RCC 7860 (cell line): ENCODE measurements around the gene PCSK1.
"Not testable (repeated sequence)": the region's sequence is repeated elsewhere in the genome, so short reads cannot be mapped to it uniquely, and the experiment has no call there.

Experiments
- DNase-seq: peaks from one replicate; pipeline ENCODE4 v3.0.0-alpha.2; 2015; ENCODE audit warnings: low spot score
- FAIRE-seq: peaks from 2 replicates; lab custom pipeline; 2012; peaks lifted over from hg19 to GRCh38; lab: Jason Lieb, UNC

Gene PCSK1

DNA sequence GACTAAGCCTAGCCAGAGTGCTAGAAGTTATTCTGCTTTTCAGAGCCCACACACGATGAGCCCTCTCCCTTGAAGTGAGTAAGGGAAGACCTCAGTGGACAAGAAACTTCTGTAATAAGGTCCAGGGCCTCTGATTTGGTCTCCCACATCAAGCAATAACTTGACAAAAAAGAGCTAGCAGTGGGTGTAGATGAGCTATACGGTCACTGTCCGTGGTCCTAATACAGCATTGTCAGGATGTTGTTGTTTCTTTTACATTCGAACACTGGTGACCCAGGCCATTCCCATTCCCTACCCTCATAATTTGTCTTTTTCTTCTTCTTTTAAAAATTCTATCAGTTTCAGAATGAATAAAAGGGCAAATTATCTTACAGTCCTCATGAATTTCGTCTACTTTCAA is 5.2 kb downstream of the PCSK1 start:
- FAIRE-seq: no peak
- no peak for DNase-seq

GRCh38 chr5:96426831-96427230 is 6.2 kb downstream of the PCSK1 start:
- DNase-seq: no peak
- no peak for FAIRE-seq

GRCh38 chr5:96425443-96425842 is 7.6 kb downstream of the PCSK1 start:
- DNase-seq: no peak

DNA sequence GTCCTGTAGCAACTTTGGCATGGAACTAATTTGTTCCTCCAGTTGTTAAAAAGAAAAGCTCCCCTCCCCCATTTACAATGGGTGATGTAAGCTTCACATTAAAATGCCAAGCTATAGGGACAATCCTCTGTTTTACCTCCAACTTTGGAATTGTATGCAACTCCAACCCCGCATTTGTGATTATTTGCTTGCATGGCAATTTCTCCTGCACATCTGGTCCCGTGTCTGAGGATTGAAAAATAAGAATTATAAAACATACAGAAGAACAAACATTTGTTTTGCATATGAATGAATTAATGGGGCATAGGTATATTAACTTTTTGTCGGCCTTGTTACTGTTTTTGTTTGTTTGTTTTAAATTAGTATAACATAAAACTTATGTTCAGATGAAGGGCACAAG is 17.2 kb downstream of the PCSK1 start:
- no peak for DNase-seq
- no peak for FAIRE-seq

More at GRCh38 chr5:96425443-96425842, 7.6 kb downstream of the PCSK1 start:
- FAIRE-seq: no peak

- DNase-seq: no peak
- no peak for FAIRE-seq
Observed at GRCh38 chr5:96412868-96413449, 20.1 kb downstream of the PCSK1 start.

DNA sequence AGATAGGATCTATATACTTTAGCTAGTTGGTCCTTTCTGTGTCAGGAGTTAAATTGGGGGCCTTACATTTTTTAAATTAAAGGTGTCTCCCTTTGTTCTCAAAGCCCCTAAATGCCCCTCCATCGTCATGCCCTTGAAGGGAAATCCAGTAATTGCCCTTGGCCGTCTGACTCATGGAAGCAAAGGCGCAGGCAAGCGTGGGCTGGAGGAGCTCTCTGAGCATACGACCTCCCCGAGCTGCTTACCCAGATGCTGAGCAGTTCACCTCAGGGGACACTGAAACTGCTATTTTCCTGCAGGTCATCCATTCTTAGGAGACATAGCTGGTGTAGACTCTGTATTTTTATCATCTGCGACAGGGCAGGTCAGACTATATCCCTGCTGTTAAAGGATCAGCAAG is 23.0 kb downstream of the PCSK1 start:
- DNase-seq (no peak), FAIRE-seq (no peak)

- no peak for DNase-seq
- no peak for FAIRE-seq
Observed at GRCh38 chr5:96408841-96409538, 24.1 kb downstream of the PCSK1 start.

DNA sequence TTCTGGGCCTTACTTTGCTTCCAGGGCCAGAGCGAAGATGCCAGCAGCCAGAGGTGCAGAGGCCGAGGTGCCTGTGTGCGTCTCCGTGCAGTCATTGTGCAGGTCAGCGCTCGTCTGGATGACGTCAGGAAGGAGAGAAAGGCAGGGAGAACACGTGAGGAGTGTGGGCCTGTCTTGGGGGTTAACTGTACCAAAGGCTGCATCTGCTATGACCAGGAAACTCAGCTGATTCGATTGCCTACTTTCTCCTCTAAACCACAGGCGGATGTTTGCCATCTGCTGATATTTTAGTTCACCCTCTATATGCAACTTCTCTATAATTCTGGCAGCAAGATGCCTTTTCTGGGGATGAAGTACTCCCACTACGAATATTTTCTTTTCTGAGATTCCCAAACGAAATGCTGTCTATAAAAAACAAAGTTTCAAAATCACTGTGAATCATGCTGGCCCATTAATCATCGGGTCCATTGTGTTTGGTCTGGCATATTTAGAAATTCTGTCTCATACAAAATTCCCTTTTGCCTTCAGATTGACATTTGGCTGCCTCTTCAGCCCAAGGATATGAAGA is 24.8 kb downstream of the PCSK1 start:
- FAIRE-seq (no peak), DNase-seq (no peak)

- DNase-seq (no peak), FAIRE-seq (no peak)
Observed at GRCh38 chr5:96407436-96407835, 25.6 kb downstream of the PCSK1 start.

DNA sequence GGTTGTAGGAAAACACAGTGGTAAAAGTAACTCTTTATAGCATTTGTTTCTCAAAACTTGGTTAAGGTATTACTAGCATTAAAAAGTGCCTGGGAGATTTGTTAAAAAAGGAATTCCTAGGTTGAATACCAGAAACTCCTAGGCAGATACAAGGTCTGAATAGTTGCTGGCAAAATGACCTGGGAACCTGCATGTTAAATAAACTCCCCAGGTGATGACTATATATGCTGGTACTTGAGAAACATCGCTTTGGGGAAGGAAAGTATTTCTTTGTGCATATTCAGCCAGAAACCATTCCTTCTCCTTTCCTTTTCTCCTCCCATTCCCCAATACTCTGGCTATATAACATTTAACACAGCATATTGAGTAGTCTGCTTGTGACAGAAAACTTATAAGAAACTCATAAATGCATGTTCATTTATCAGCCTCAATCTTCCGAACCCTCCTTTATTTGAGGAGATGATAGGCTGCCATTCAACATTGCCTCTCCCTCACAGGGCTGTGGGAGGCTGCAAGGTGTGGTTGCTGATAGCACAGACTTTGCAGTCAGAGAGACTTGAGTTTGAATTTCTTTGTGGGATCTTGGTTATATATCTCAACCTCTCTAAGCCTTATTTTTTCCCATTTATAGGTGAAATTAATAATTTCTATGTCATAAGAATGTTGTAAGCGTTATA is 28.7 kb downstream of the PCSK1 start:
- FAIRE-seq: no peak
- DNase-seq: no peak

DNA sequence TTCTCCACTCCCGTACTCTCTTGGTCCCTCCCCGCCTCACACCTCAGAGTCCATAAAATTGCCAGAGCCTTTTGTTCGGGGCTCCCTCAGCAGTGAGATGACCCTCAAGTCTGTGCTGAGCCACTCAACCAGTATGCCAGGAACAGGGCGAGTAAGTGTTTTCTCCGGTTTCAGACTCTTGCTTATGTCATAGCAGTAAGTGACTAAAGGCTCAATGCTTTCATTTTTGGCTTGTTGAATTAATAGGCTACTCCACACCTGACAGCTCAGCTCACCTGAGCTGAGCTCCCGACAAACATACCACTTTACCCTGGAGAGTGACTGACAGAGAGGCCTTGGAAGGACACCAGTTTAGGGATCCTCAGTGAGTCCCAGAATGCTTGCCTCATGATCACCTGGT is 30.5 kb downstream of the PCSK1 start:
- FAIRE-seq (no peak), DNase-seq (no peak)

GRCh38 chr5:96396878-96397277 is 36.2 kb downstream of the PCSK1 start:
- FAIRE-seq (no peak), DNase-seq (no peak)

- not testable (repeated sequence) for DNase-seq, FAIRE-seq
Observed at GRCh38 chr5:96395295-96395694, 37.8 kb downstream of the PCSK1 start.

GRCh38 chr5:96391921-96392320 is 41.1 kb downstream of the PCSK1 start:
- FAIRE-seq (no peak), DNase-seq (no peak)

- FAIRE-seq (no peak), DNase-seq (no peak)
Observed at GRCh38 chr5:96388176-96388575, 44.9 kb downstream of the PCSK1 start.

DNA sequence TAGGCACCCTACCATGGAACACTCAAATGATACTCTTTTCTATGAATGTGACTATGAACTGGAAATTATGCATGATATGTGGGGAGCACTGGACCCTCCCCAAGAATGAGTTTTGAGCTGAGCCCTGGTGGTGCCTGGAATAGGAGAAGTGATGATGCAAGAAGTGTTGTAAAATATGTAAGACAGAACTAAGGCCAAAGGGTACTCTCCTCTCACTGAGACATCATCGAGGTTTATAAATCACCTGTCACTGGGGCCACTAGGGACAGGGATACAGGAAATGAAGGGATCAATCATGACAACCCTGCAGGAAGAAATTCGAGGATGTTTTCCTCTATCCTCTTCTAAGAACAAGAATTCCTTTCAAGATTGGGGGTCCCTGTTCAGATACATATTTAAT is 45.4 kb downstream of the PCSK1 start:
- no peak for DNase-seq
- no peak for FAIRE-seq

- FAIRE-seq (no peak), DNase-seq (no peak)
Observed at GRCh38 chr5:96385538-96385937, 47.5 kb downstream of the PCSK1 start.

DNA sequence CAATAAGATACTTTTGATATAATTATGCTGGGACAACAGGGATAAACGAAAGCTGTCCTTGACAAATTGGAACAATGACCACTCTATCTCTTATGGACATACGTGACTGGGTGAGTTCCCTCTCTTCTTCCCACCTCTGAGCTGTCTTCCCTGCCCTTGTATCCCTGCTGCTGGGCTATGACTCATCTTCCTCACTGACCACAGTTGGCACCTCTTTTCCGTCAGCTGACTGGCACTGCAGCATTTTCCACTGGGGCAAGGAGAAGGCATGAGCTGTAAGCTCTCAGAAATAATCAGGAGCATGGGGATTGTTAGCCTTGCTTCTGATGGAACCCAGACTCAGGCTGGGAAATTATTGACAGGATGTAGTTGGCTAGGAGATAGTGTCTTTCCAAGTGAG is 48.7 kb downstream of the PCSK1 start:
- FAIRE-seq (peak; percentile 91), DNase-seq (peak; percentile 84)

- DNase-seq (no peak), FAIRE-seq (no peak)
Observed at GRCh38 chr5:96381526-96381925, 51.5 kb downstream of the PCSK1 start.

- FAIRE-seq (no peak), DNase-seq (no peak)
Observed at GRCh38 chr5:96379896-96380295, 53.2 kb downstream of the PCSK1 start.

DNA sequence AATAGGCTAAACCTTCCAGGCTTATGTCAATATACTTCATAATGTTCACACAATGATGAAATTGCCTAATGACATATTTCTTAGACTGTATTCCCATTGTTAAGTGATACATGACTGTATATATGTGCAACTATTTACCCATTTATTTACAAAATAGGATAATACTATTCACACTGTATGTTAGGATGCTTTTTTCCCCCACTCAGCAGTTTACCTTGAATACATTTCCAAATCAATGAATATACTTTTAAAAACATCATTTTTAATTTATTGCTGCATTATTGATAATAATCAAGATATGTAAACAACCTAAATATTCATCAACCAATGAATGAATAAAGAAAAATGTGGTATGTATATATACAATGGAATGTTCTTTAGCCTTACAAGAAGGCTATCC is 55.5 kb downstream of the PCSK1 start:
- DNase-seq (no peak), FAIRE-seq (no peak)

- DNase-seq (no peak), FAIRE-seq (no peak)
Observed at GRCh38 chr5:96377167-96377566, 55.9 kb downstream of the PCSK1 start.
